GM18873 (cell line): ENCODE measurements around the gene ZNF544.
"Not testable (repeated sequence)": the region's sequence is repeated elsewhere in the genome, so short reads cannot be mapped to it uniquely, and the experiment has no call there.

Experiments used
- ATAC-seq: cut with Tn5 transposase; IDR thresholded peaks from one replicate; pipeline ENCODE4 v1.9.1; 2021; ENCODE audit warnings: mild to moderate bottlenecking, moderate library complexity, moderate number of reproducible peaks; ENCODE audit not compliant: unreplicated experiment, low FRiP score

The ZNF544 gene

DNA sequence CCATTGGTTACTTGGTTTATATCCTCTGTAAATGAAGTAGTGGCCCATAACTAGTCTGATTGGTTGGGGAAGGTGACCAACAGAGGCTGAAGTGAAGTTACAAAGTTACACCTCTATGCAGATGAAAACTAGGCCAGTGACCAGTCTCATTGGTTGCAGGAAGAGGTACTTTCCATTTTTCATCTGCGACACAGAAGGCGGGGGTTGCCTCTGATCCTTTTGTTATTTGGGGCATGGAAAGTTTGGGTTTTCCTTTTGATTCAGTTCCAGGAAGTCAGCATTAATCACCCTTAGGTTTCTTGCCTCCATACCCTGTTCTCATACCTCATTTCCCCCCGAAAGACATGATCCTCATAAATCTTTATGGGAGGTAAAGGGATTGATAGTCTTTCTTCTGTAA lies 20.2 kb downstream of the ZNF544 start:
- ATAC-seq: no peak

DNA sequence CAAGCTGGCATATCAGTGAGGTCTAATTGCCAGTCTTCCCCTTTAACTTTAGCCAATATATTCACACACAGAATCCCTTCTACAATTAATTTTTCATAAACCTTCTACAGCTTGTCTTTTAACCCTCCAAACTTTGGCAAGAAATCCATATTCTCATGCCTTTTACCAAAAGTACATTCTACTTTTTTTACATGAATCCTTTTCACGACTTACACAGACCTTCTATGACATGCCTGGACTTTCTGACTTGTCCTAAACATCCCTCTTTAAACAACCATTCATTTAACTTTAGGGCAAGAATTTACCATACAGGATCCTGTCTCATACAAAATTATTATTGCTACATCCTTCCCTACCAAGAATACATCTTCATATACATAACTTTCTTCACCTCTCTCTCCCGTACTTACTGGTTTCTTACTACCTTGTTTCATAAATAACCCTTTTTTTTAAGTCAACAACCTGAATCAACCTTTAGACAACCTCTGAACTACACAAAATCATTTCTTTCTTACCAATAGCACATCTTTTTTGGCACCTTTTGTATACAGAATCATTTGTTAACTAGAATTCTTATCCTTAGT lies 23.5 kb downstream of the ZNF544 start:
- no peak for ATAC-seq

DNA sequence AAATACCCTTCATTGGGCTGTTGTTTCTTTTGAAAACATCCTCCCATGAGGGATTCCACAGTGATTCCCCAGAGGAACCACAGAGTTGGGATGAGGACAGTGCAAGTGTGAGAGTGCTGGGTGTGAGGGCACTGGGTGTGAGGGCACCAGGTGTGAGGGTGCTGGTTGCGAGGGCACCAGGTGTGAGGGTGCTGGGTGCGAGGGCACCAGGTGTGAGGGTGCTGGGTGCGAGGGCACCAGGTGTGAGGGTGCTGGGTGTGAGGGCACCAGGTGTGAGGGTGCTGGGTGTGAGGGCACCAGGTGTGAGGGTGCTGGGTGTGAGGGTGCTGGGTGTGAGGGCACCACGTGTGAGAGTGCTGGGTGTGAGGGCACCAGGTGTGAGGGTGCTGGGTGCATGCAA lies 29.5 kb downstream of the ZNF544 start:
- ATAC-seq: not testable (repeated sequence)

DNA sequence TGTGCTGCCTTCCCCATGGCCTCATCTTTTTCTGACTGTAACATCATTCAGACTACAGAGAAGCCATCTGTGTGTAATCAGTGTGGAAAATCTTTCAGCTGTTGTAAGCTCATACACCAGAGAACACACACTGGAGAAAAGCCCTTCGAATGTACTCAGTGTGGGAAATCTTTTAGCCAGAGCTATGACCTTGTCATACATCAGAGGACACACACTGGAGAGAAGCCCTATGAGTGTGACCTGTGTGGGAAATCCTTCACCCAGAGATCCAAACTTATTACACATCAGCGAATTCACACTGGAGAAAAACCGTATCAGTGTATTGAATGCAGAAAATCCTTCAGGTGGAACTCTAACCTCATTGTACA lies 32.9 kb downstream of the ZNF544 start:
- no peak for ATAC-seq

DNA sequence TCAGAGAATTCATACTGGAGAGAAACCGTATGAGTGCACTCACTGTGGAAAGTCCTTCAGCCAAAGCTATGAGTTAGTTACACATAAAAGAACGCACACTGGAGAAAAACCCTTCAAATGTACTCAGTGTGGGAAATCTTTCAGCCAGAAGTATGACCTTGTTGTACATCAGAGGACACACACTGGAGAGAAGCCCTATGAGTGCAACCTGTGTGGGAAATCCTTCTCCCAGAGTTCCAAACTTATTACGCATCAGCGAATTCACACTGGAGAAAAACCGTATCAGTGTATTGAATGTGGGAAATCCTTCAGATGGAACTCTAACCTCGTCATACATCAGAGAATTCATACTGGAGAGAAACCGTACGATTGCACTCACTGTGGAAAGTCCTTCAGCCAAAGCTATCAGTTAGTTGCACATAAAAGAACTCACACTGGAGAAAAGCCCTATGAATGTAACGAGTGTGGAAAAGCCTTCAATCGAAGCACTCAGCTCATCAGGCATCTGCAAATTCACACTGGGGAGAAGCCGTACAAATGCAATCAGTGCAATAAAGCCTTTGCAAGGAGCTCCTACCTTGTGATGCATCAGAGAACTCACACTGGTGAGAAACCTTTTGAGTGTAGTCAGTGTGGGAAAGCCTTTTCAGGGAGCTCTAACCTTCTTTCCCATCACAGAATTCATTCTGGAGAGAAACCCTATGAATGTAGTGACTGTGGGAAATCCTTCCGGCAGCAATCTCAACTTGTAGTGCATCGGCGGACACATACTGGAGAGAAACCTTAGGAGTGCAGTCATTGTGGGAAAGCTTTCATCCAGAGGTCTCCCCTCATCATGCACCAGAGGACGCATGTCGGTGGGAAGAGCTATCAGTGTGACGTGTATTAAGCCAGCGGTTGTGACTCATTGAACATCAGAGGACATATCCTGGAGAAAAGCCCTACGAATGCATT lies 33.5 kb downstream of the ZNF544 start:
- no peak for ATAC-seq

DNA sequence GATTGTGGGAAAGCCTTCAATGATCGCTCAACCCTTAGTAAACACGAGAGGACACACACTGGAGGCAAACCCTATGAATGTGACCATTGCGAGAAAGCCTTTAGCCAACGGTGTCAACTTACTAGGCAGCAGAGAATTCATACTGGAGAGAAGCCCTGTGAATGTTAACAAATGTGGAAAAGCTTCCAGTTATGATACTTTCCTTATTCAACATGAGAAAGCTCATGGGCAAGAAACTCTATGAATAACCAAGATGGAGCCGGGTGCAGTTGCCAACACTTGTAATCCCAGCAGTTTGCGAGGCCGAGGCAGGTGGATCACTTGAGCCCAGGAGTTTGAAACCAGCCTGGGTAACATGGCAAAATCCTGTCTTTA lies 34.2 kb downstream of the ZNF544 start:
- ATAC-seq: no peak

DNA sequence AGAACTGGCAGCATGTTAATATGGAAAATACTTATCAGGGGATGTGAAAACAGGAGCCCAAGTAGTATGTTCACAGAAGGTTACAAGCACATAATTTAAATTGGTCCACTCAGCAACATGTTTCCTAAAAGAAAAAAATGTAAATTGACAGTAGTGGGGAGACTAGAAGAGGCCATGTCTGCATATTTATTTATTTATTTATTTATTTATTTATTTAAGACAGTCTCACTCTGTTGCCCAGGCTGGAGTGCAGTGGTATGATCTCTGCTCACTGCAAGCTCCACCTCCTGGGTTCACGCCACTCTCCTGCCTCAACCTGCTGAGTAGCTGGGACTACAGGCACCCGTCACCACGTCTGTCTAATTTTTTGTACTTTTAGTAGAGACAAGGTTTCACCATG lies 36.4 kb downstream of the ZNF544 start:
- ATAC-seq: no peak

DNA sequence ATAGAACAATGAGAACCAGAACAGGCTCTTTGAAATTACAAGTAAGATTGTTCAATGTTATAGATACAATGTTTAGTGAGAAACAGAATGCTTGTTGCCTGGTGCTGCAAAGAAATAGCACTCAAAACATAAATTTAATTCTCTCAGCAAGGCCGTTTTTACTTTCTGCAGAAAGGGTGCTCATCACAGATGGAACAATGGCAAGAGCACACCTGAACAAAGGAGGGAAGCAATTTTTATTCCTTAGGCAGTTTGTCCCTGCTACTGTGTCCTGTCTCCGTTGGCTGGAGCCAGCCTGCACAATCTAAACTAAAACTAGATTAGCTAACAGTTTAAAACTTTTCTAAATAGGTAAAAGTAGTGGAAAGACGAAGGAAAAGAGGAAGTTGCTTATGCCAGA lies 39.6 kb downstream of the ZNF544 start:
- ATAC-seq: no peak

DNA sequence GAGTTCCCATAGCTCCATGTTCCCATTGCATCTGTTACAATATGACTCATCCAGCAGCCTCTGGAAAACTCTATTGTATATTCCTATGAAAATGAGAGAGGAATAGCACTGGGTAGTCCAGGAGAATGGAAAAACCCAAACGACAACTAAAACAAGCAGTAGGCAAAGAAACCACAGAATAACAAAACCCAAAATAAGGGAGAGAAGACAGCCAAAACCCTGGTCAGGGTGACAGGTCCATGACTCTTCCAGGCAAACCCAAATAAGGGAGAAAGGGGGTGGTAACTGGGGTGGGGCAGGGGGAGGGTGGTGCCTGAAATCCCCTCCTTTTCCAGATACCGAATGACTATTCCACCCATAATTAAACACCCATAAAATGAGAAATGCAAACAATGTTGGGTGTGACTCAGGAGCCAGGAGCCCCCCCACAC lies 46.1 kb downstream of the ZNF544 start:
- ATAC-seq: no peak

DNA sequence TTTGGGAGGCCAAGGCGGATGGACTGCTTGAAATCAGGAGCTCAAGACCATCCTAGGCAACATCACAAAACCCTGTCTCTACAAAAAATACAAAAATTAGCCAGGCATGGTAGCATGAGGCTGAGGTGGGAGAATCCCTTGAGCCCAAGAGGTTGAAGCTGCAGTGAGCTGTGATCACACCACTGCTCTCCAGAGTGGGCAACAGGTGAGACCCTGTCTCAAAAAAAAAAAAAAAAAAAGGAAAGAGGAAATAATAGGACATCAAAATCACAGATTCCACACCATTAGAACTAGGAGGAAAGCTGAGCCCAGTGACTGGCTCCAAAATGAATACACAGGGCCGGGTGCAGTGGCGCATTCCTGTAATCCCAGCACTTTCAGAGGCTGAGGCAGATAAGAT lies 46.9 kb downstream of the ZNF544 start:
- ATAC-seq: no peak

DNA sequence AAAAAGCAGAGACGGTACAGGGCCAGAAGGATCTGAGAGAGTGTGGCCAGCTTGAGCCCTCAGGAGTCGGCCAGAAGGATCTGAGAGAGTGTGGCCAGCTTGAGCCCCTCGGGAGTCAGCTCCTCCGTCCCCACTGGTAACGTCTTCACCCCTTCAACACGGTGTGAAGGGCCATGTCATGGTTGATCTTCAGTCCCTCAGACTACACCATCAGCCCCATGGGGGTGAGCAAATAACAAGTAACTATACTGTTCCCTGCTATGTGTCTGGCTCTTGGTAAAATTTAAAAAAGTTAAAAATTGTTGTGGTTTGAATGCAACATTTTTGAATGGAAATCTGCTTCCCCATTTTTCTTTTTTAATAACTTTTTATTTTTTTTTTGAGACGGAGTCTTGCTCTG lies 48.5 kb downstream of the ZNF544 start:
- ATAC-seq: no peak

DNA sequence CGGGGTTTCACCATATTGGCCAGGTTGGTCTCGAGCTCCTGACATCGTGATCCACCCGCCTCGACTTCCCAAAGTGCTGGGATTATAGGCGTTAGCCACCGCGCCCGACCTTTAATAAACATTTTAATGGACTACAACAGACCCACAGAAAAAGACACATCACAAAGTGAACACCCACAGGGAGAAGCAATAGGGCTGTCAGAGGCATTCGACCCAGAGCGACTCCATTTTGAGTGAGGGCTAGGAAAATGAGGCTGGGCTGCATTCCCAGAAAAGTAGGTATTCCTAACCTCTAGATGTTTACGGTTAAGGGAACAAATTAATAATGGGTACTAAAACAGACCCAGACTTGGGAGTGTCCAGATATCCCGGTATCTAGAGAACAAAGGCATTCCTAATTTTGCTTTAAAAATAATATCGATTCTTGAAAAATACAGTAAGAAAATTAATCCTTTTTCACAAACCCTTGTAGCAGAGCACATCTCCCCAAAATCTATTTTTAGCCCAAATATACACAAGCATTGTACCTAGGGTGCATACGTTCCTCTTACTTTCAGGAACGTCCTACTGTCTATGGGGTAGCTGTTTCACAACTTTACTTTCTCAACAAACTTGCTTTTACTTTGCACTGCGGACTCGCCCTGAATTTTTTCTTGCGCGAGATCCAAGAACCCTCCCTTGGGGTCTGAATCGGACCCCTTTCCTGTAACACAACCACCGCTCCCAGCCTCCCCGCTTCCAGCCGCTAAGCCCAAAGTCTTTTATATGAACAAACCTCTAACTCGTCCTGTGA lies 49.2 kb downstream of the ZNF544 start:
- peak; percentile 1 for ATAC-seq

DNA sequence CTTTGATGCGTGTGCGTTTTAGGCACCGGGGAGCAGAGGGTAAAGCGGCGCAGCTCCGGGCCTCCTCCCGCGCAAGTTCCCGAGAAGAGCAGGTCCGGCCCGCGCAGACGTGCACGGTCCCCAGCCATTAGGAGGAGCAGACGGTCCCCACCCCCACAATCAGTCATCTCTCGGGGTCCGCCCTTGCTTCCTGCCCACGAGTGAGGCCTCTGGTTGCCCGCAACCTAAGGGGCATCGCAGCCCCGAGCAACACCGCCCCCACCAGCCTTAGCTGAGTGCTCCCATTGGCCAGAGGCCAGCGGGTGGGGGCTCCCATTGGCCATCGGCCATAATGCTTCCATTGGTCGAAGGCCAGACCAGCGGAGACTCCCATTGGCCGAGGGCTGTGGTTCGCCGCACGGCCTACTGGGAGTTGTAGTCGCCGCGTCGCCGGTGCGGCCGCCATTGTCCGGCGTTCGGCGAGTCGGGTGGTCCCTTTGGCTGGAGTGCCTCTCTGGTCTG lies 49.9 kb downstream of the ZNF544 start, which contains the start of gene ZNF8:
Gene ZNF8, plus strand, starts transcription at position 415 of the 501 bp plus-strand sequence. CDS start 127 bp downstream, outside the sequence.
- peak; percentile 94 for ATAC-seq

DNA sequence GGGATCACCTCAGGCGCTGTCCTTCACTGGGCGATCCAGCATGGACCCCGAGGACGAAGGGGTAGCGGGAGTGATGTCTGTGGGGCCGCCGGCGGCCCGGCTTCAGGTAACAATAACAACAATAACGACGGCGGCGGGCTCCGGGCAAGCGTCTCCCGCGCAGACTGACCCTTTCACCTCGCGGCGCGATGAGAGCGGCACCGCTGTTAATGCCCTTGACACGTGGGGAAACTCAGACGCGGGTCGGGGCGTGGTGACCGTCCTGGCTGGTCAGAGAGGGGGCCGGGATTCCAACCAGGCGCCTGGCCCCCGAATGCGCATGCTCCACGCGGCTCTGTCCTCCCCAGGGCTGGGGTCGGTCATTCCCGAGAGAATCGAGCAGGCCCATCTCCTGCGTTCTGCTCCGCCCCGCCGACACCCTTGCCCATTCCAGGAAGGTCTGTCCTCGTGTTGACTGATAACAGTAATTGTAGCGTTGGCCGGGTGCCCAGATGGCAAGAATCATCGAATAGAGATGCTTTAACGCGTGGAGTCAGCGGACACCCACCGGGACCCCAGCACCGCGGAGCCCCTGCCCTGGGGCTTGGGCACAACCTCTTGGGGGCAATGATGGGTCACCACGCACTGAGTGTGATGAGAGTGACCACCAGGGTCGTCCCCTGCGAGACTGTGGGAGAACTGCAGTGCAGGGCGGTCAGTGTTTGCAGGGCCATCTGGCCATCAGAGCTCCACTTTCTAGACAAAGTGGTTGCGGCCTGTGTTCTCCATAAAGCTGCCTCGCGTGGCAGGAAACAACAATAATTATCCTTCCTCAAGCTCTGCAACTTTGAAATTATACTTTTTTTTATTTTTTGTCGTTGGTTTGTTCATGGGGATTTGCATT lies 50.6 kb downstream of the ZNF544 start:
- no peak for ATAC-seq

DNA sequence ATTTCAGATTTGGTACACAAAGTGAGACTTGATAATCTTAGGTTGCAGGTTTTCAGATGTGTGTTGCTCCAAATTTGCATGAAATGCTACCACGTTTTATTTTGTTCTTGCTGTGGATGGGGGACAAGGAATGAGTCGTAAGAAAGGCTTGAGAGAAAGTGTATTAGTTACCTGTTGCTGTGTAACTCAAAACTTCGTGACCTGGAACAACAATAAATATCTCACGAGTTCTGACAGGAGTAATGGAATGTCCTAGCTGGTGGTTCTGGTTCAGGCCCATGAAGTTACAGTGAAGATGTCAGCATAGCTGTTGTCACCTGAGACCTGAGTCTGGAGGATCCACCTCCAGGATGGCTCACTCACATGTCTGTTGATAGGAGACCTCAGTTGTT lies 51.2 kb downstream of the ZNF544 start:
- no peak for ATAC-seq

DNA sequence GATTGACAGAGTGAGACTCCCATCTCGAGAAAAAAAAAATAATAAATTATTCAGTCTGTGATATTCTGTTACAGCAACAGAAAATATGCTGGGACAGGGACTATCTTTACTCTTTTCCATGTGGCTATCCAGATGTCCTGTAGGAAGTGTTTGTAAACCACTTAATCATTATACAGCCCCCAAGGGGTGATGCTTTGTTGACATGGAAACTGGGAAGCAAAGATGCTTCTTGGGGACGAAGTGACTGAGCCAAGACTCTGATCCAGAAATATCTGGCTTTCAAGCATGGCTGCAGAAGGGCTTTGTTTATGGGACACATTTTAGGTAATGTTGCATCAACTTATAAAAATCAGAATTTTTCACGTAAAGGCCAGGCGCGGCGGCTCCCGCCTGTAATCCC lies 55.5 kb downstream of the ZNF544 start:
- ATAC-seq: no peak

DNA sequence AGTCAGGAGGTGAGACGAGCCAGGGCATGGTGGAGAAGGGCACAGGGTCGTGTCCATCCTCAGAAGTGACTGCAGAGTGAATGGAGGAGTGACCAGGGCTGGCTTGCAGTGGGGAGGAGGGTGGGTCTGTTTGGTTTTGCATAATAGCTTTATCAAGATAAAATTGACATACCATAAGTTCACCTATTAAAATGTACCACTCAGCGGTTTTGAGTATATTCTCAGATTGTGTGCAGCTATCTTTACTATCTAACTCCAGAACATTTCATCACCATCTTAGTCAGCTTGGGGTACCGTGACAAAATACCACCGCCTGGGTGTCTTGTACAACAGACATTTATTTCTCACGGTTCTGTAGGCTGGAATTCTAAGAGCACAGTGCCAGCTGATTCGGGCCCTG lies 63.2 kb downstream of the ZNF544 start:
- no peak for ATAC-seq

DNA sequence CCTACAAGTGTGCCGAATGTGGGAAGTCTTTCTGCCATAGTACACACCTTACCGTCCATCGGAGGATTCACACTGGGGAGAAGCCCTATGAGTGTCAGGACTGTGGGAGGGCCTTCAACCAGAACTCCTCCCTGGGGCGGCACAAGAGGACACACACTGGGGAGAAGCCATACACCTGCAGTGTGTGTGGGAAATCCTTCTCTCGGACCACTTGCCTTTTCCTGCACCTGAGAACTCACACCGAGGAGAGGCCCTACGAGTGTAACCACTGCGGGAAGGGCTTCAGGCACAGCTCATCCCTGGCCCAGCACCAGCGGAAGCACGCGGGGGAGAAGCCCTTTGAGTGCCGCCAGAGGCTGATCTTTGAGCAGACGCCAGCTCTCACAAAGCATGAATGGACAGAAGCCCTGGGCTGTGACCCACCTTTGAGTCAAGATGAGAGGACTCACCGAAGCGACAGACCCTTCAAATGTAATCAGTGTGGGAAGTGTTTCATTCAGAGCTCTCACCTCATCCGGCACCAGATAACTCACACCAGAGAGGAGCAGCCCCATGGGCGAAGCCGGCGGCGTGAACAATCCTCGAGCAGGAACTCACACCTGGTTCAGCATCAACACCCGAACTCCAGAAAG lies 66.1 kb downstream of the ZNF544 start:
- no peak for ATAC-seq

DNA sequence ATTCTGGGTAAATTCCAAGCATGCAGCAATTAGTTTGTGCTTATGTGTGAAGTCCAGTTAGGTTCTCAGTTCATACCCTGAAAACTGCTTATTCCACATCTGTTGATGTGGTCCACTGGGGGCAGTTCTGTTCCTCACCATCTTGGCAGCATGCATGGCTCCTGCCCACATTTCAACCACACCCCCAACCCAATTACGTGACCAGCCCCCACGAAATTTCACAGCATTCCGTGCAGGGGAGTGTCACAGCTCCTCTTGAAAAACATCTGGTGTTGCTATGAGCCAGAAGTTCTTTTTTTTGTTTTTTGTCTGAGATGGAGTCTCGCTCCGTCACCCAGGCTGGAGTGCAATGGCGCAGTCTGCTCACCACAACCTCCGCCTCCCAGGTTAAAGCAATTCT lies 67.4 kb downstream of the ZNF544 start:
- ATAC-seq: no peak

DNA sequence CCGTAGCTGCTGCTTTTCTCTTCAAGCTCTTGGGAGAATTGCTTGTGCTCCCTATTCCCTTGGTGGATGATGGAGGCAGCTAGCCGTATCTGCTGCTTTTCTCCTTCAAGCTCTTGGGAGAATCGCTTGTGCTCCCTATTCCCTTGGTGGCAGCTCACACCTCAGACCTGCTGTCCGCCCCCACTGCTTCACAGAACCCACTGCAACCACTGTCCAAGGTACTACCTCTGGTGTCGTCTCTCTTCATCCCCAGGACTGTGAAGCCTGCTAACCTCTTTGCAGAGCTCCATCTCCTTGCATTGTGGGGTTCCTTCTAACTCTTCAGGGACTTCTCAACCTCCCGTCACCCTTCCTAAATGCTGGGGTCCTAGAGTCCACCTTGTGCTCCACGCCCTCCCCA lies 71.9 kb downstream of the ZNF544 start:
- ATAC-seq: no peak
